Measurements from ENCODE around the gene BAIAP2. TPM values are rescaled to one million over a fixed set of nuclear protein-coding genes. Genes with fewer than 3 reads are reported as not detected.

BAIAP2 gene
- total RNA-seq, 1 donor from 2014 or later = 50.9 TPM

Small RNA genes within 50 kb of the gene (microRNA-seq; reads per million reads assigned to microRNA genes)
- gene MIR1250 = 2.5 reads per million
- not detected for gene MIR3065
- gene MIR338 = not detected
- not detected for gene MIR657

Other genes with a start within 250 kb of the BAIAP2 start
- gene CHMP6, start 43.3 kb upstream of the BAIAP2 start, total RNA-seq = 26.8 TPM
- not detected for gene PVALEF, start 130.4 kb downstream of the BAIAP2 start, total RNA-seq
- 440 TPM for gene AATK, start 131.1 kb downstream of the BAIAP2 start, total RNA-seq
- gene CEP131, start 187.8 kb downstream of the BAIAP2 start, total RNA-seq = 10.1 TPM
- gene TEPSIN, start 203.9 kb downstream of the BAIAP2 start, total RNA-seq = 38.1 TPM
- 37.4 TPM for gene NDUFAF8, start 204.2 kb downstream of the BAIAP2 start, total RNA-seq